A549 (cell line): Measurements from ENCODE around the gene LIPE. TPM values are rescaled to one million over a fixed set of nuclear protein-coding genes. Genes with fewer than 3 reads are reported as not detected.

Experiments
- ATAC-seq, 2 experiments: fragments of 200-7000 bp in 1 of 2; fragments of >200 bp in 1 of 2; cut with Nextera tagmentation in 1 of 2; cut with Tn5 transposase in 1 of 2; 3 replicates each; pipeline versions ENCODE4 v1.8.0 to v1.9.1; 2018 to 2020; ENCODE audit warnings: mild to moderate bottlenecking in 1 of 2, moderate library complexity in 1 of 2
- CTCF ChIA-PET: fragments of 300-600 bp; sonication (Branson Sonifier 250); formaldehyde crosslinking; extraction: SDS; loops from one replicate; lab custom pipeline; 2021; ENCODE audit warnings: antibody characterized with exemption, inconsistent platforms; lab: Yijun Ruan, JAX
- POLR2A ChIA-PET: fragments of 350-600 bp; formaldehyde crosslinking; extraction: SDS; loops from one replicate; lab custom pipeline; 2021; ENCODE audit warnings: antibody characterized with exemption, inconsistent platforms; lab: Yijun Ruan, JAX
- DNase-seq, 2 experiments: peaks; one replicate each; pipeline versions ENCODE4 v3.0.0 to v3.0.0-alpha.2; 2011 to 2016; ENCODE audit warnings: low read depth in 1 of 2, low spot score in 1 of 2
- FAIRE-seq: peaks from 2 replicates; lab custom pipeline; 2011; peaks lifted over from hg19 to GRCh38; lab: Jason Lieb, UNC
- H3K27ac ChIP-seq, 2 experiments: fragments of >200 bp; sonication (Bioruptor Twin); formaldehyde crosslinking; 3 replicates each; pipeline ENCODE4 v1.5.1; 2016 to 2017
- H3K4me1 ChIP-seq: fragments of >200 bp; sonication (Bioruptor Twin); formaldehyde crosslinking; 3 replicates; pipeline ENCODE4 v1.6.1; 2016
- H3K4me2 ChIP-seq: fragments of >200 bp; sonication (Bioruptor Twin); formaldehyde crosslinking; 3 replicates; pipeline ENCODE4 v1.6.1; 2016
- H3K4me3 ChIP-seq: fragments of >200 bp; sonication (Bioruptor Twin); formaldehyde crosslinking; 3 replicates; pipeline ENCODE4 v1.5.1; 2016
- H3K9me3 ChIP-seq: fragments of >200 bp; sonication (Bioruptor Twin); formaldehyde crosslinking; 3 replicates; pipeline ENCODE4 v1.6.1; 2016
- ATOH8 ChIP-seq: fragments of 250-450 bp; sonication (Bioruptor Pico); IDR thresholded peaks from 2 replicates; pipeline ENCODE4 v1.5.0; 2020; ENCODE audit warnings: low read depth, mild to moderate bottlenecking, moderate library complexity
- CBX2 ChIP-seq: fragments of 200-600 bp; sonication (generic); IDR thresholded peaks from 2 replicates; pipeline ENCODE4 v1.6.1; 2016; ENCODE audit warnings: low read depth, mild to moderate bottlenecking, borderline replicate concordance
- CBX8 ChIP-seq: fragments of 200-600 bp; sonication (generic); IDR thresholded peaks from 2 replicates; pipeline ENCODE4 v1.6.1; 2016
- CEBPB ChIP-seq, 2 experiments: fragments of >200 bp in 1 of 2; sonication (Bioruptor Twin) in 1 of 2; formaldehyde crosslinking in 1 of 2; IDR thresholded peaks; 2 replicates each; pipeline ENCODE4 v1.6.1; 2012 to 2016
- CHD2 ChIP-seq: fragments of 150-350 bp; IDR thresholded peaks from 2 replicates; pipeline ENCODE4 v1.6.1; 2014; ENCODE audit warnings: low read length; ENCODE audit not compliant: partially characterized antibody
- CTCF ChIP-seq: fragments of >200 bp; sonication (Bioruptor Twin); formaldehyde crosslinking; IDR thresholded peaks from 3 replicates; pipeline ENCODE4 v1.5.1; 2016
- ELK1 ChIP-seq: fragments of 150-350 bp; IDR thresholded peaks from 2 replicates; pipeline ENCODE4 v1.6.1; 2014; ENCODE audit warnings: low read depth, mild to moderate bottlenecking, low read length
- ESRRA ChIP-seq: fragments of 150-350 bp; IDR thresholded peaks from 2 replicates; pipeline ENCODE4 v1.6.1; 2014; ENCODE audit warnings: mild to moderate bottlenecking, low read length, borderline replicate concordance
- HOXB5 ChIP-seq: fragments of 250-450 bp; sonication (Bioruptor Pico); IDR thresholded peaks from 2 replicates; pipeline ENCODE4 v1.5.0; 2020; ENCODE audit warnings: mild to moderate bottlenecking, moderate library complexity
- JUNB ChIP-seq: fragments of >200 bp; sonication (Bioruptor Twin); formaldehyde crosslinking; IDR thresholded peaks from 2 replicates; pipeline ENCODE4 v1.6.1; 2016
- KDM5A ChIP-seq: fragments of 200-600 bp; sonication (generic); IDR thresholded peaks from 2 replicates; pipeline ENCODE4 v1.6.1; 2016; ENCODE audit warnings: antibody characterized with exemption, mild to moderate bottlenecking
- MAX ChIP-seq: IDR thresholded peaks from 2 replicates; pipeline ENCODE4 v1.6.1; 2012
- MYC ChIP-seq: IDR thresholded peaks from 2 replicates; pipeline ENCODE4 v1.6.1; 2012; ENCODE audit warnings: mild to moderate bottlenecking, inconsistent platforms, low read length, improper control_type of control experiment, borderline replicate concordance
- NR3C1 ChIP-seq: fragments of >200 bp; sonication (Bioruptor Twin); formaldehyde crosslinking; IDR thresholded peaks from 3 replicates; pipeline ENCODE4 v1.6.1; 2017
- POLR2A ChIP-seq: IDR thresholded peaks from 2 replicates; pipeline ENCODE4 v1.6.1; 2012; ENCODE audit warnings: mild to moderate bottlenecking, low read length
- RAD21 ChIP-seq, 2 experiments: fragments of >200 bp in 1 of 2; sonication (Bioruptor Twin) in 1 of 2; formaldehyde crosslinking in 1 of 2; IDR thresholded peaks in 1 of 2; conservative IDR thresholded peaks in 1 of 2; 2 replicates in 1 of 2; 3 replicates in 1 of 2; pipeline ENCODE4 v1.6.1; 2012 to 2018; ENCODE audit warnings: inconsistent platforms in 1 of 2
- RCOR1 ChIP-seq: fragments of 150-350 bp; IDR thresholded peaks from 2 replicates; pipeline ENCODE4 v1.6.1; 2014; ENCODE audit warnings: antibody characterized with exemption, low read length, low read depth
- RNF2 ChIP-seq: fragments of 200-600 bp; sonication (generic); IDR thresholded peaks from 2 replicates; pipeline ENCODE4 v1.6.1; 2016; ENCODE audit warnings: low read depth, mild to moderate bottlenecking, antibody characterized with exemption, moderate library complexity, borderline replicate concordance
- SMC3 ChIP-seq: fragments of >200 bp; sonication (Bioruptor Twin); formaldehyde crosslinking; IDR thresholded peaks from 3 replicates; pipeline ENCODE4 v1.6.1; 2018; ENCODE audit warnings: inconsistent platforms
- TP53 ChIP-seq: fragments of 250-450 bp; sonication (Bioruptor Pico); IDR thresholded peaks from 2 replicates; pipeline ENCODE4 v1.5.0; 2021; ENCODE audit warnings: mild to moderate bottlenecking, moderate library complexity
- ZFP36 ChIP-seq: fragments of 450-650 bp; IDR thresholded peaks from 2 replicates; pipeline ENCODE4 v1.6.1; 2014; ENCODE audit warnings: borderline replicate concordance; ENCODE audit not compliant: partially characterized antibody
- WGBS: methylation state at CpG from one replicate; pipeline ENCODE4 v1.1.6; 2017; ENCODE audit errors: missing lambda C conversion rate; 5-methylcytosine and 5-hydroxymethylcytosine counted together
- polyA plus RNA-seq, 4 experiments: library from polyadenylated mRNA; depleted of rRNA in 3 of 4; stranded (reverse); fragments of >200 nt; fragmentation: RNase III in 1 of 4; extraction: RNeasy Plus Mini Kit Qiagen cat#74134 plus additional on column Dnase treatment in 1 of 4; gene quantifications; 2 replicates in 3 of 4; 3 replicates in 1 of 4; pipeline ENCODE4 v1.2.3, GENCODE V29; 2011 to 2017

LIPE gene
- polyA plus RNA-seq, 2 of the 4 experiments (the other 2 are of a cell fraction), result 1.6 to 3.2 TPM

GRCh38 chr19:42436006-42436405, 8.8 kb upstream of the LIPE start:
- ChIA-PET CTCF (interaction anchor here (0.8 to 7.0 kb wide), 10 partner anchors 11 to 328 kb away, joined by 3 to 126 read pairs (median 8); no protein-coding TSS in a partner anchor), POLR2A (no interaction called here)
- Histone ChIP-seq H3K9me3 (no peaks in the 10 kb centered on the region), H3K27ac (no peak overlapping the region), H3K4me1 (peaks cover 28% of the 10 kb centered on the region), H3K4me2 (no peak overlapping the region), H3K4me3 (no peak overlapping the region)
- DNase-seq (no peak), FAIRE-seq (no peak), ATAC-seq (no peak)
- TF ChIP-seq KDM5A (no peak), CEBPB (IDR thresholded peaks at IDR 0.05) (peak in 1 of 2 experiments; percentile 46; a peak in 3 of 4 replicates)
- WGBS, result 60% methylated on average over 3 of the region's 3 CpGs

- FAIRE-seq, result no peak
- CTCF ChIA-PET, result interaction anchor here (0.6 to 7.0 kb wide), 15 partner anchors 11 to 303 kb away, joined by 3 to 126 read pairs (median 7); partner anchors contain the start of gene POU2F2
Observed at GRCh38 chr19:42435316-42435715, 8.1 kb upstream of the LIPE start.

More at GRCh38 chr19:42435316-42435715, 8.1 kb upstream of the LIPE start:
- 90% methylated on average over 6 of the region's 6 CpGs for WGBS
- Histone ChIP-seq H3K4me1 (peaks cover 24% of the 10 kb centered on the region), H3K9me3 (no peaks in the 10 kb centered on the region), H3K4me2 (no peak overlapping the region), H3K27ac (no peak overlapping the region), H3K4me3 (no peak overlapping the region)
- DNase-seq (no peak), ATAC-seq (no peak)
- TF ChIP-seq RCOR1, result no peak
- TF ChIP-seq MAX, result no peak
- no peak for TF ChIP-seq TP53 (CRISPR knock-in tag)
- TF ChIP-seq ATOH8, result no peak
- TF ChIP-seq CBX8, result no peak
- no peak for TF ChIP-seq CBX2
- no peak for TF ChIP-seq ZFP36
- no peak for TF ChIP-seq ESRRA
- TF ChIP-seq SMC3, result no peak
- no peak for TF ChIP-seq HOXB5
- no peak for TF ChIP-seq CHD2
- TF ChIP-seq POLR2A, result no peak
- TF ChIP-seq JUNB, result no peak
- no peak for TF ChIP-seq RAD21 (conservative IDR thresholded peaks at IDR 0.05 in 1 of 2, IDR thresholded peaks at IDR 0.05 in 1 of 2)
- TF ChIP-seq CTCF, result no peak
- no peak for TF ChIP-seq RNF2
- no peak for TF ChIP-seq MYC
- TF ChIP-seq ELK1, result no peak
- TF ChIP-seq NR3C1, result no peak
- POLR2A ChIA-PET, result no interaction called here
